ENCODE measurements around the gene CALM3.
A peak's percentile ranks its signal among the peaks of the same experiment; 100 is the strongest.

CALM3 gene

DNA sequence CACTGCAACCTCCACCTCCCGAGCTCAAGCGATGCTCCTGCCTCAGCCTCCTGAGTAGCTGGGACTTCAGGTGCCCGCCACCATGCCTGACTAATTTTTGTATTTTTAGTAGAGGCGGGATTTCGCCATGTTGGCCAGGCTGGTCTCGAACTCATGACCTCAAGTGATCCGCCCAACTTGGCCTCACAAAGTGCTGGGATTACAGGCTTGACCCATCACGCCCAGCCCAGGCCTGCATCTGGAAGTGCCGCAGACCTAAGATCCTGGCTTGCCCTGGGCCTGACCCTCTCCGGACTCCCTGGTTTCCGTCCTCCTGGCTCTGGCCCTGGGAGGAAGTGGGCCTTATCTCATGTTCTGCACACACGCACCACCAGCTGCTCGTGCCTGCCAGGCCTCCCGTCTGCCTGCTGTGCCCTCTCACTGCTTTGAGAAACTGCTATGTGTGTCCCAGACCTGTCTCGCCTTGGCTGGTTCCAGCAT lies 28.5 kb downstream of the CALM3 start:
- no peak overlapping the region for H3K4me3 ChIP-seq
- no peak overlapping the region for H3K27ac ChIP-seq

DNA sequence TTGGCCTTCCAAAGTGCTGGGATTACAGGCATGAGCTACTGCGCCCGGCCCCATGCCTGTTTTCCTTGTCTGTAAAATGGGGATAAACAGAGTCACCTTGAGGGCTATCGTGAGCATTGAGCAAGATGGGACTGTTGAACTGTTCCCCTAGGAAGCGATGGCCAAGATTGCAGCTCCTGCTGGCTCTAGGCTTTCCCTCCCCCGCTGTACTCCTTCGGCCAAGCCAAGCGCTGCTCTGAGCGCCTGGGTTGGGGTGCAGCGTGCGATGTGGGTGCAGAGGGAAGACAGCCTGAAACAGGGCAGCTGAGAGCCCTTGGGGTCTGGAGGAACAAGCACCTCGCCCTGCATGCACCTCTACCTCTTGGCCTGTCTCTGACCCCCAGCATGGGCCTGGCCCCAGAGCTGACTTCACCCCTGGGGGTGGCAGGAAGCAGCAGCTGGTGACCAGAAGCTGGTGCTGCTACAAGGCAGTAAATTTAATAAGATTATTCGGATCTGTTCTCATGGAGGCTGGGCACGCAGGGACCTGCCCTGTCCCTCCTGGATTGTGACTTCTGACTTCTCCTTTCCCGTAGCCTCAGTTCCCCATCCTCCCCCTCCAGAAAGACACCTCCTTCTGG lies 29.6 kb downstream of the CALM3 start:
- Histone ChIP-seq H3K4me3 (no peak overlapping the region), H3K27ac (peak overlapping the region in 1 of 21 experiments; percentile 17)

DNA sequence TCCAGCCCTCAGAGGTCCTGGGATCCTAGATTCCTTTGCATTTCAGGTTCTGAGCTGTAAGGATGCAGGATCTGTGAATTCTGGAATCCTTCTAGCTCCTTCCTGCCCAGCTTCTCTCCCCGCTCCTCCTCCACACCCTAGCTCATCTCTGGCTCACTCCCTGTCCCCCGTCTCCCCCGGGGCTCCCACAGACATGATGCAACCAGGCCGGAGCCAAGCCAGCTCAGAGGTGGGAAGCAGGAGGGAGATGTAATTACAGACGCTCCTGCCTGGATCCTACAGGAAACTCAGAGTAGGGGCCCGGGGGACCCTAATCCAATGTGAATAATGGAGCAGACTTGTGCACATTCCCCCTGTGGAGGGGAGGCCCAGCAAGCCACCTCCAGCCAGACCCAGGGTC lies 30.4 kb downstream of the CALM3 start:
- H3K27ac ChIP-seq, result peak overlapping the region in 1 of 21 experiments; percentile 6
- H3K4me3 ChIP-seq, result no peak overlapping the region

DNA sequence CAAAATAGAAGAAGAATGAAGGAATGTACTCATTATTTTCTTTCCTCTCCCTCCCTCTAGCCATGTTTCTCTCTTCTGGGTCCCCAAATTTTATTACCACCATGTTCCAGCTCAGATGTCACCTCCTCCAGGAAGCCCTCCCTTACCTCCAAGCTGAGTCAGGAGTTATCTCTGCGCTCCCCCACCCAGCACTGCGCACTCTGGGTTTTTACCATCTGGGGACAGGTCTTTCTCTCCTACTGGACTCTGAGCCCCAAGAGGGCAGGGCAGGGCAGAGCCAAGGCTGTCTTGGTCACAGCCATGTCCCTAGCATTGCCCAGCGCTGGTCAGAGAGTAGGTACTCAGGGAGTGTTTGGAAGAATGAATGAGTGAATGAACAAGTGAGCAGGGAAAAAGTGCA lies 32.0 kb downstream of the CALM3 start:
- no peak overlapping the region for H3K4me3 ChIP-seq
- no peak overlapping the region for H3K27ac ChIP-seq

DNA sequence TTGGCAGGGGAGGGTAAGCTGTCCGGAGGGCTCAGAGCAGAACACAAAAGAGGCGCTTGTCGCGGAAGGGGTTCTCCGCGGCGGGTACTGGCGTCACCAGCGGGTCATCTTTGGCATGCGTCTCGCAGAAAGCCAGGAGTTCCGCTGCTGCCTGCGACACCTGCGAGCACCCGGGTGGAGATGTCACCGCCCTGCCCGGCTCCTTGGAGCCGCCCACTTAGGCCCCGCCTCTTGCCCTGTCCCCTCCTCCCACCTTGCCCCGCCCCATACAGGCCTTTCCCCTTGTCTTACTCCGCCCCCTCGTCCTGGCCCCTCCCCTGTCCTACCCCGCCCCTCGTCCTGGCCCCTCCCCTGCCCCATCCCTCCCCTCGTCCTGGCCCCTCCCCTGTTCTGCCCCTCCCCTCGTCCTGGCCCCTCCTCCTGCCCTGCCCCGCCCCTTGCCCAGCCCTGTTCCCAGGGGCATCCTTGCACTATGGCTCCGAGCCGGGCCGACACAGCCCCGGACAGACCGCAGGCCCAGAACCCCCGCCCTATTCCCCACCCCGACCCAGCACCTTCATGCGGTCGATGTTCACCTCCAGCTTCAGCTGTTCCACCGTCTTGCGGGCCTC lies 33.0 kb downstream of the CALM3 start:
- Histone ChIP-seq H3K4me3 (peak overlapping the region in 6 of 7 experiments; percentile 14 to 30 (median 19)), H3K27ac (no peak overlapping the region)

DNA sequence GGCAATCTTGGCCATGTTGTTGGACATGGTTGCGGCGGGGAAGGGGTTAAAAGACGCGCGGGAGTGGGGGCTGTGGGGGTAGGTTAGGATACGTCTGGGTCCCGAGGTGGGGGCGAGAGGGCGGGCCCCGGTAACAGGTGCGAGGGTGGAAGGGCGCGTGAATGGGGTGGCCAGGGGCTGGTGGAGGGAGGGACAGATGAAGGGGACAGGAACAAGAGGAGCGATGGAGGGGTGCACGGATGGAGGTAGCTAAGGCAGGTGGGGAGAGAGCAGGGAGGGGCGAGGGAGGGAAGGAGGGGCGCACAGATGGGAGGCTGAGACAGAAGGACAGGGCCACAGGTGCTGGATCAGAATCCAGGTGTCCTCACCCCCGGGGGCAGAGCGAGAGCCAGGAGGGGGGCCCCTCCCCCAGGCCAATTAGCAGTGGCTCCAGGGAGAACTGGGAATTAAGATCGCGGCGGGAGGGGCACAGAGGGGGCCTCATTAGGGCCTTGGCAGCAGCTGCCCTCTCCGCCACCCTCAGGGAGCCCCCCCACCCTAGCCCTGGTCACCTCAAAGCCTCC lies 33.6 kb downstream of the CALM3 start:
- no peak overlapping the region for H3K27ac ChIP-seq

DNA sequence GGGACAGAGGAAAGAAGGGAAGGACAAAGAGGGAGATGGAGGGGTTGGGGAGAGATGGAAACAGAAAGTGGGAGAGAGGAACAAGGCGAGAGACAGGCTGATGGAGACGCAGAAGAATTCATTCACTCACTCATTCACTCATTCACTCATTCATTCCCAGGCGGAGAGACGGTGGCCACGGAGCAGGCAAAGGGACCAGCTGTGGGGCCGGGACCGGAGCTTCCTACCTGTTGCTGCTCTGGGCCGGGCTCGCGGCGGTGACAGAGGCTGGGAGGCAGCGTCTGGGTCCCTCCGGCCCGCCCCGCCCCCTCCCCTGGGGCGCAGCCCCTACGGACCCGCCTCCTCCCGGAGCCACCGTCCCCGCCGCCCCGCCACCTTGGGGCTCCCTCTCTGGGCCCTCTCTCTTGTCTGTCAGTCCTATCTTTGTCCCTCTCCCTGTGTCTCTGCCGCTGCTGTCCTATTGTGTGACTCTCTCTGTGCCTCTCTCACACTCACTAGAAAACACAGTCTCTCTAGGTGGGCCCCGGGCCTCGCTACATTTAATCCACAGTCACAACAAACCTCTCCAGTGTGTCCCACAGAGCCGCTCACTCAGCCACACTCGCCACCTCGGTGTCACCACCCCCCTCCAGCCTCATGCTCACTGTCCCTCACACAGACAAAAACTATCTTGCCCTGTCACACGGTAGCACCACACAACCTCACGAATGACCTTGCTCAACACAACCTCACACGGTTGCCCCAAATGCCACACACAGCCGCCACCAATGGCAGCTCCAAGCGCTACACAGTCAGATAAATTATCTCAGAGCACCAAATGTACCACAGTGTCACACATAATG lies 35.0 kb downstream of the CALM3 start, which contains the start of gene GNG8:
TSS of gene GNG8 (minus strand) at position 283 of the 842 bp plus-strand sequence. CDS start 1,520 bp downstream, outside the sequence.
- no peak within 1 kb of the TSS for H3K4me3 ChIP-seq
- peak within 1 kb of the TSS in 1 of 21 experiments; percentile 12 for H3K27ac ChIP-seq

More for the DNA sequence above, 33.6 kb downstream of the CALM3 start:
- H3K4me3 ChIP-seq, result peak overlapping the region in 3 of 7 experiments; percentile 7 to 30 (median 30)

DNA sequence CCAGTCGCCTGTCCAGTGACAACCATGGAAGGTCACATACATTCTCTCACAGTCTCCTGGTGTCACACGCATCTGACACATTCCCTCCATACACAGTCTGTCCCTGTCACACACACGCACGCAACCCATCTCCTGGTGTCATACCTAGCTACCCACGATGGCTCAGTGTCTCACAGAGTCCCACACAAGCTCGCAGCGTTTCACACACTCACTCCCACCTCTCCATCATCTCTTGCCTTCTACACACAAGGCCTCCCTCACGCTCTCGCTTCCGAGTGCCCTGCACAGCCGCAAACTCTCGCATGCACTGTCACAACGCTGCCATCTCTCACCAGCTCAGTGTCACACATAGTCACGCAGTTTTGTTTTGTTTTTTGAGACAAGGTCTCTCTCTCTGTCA lies 36.1 kb downstream of the CALM3 start:
- Histone ChIP-seq H3K27ac (no peak overlapping the region), H3K4me3 (no peak overlapping the region)

DNA sequence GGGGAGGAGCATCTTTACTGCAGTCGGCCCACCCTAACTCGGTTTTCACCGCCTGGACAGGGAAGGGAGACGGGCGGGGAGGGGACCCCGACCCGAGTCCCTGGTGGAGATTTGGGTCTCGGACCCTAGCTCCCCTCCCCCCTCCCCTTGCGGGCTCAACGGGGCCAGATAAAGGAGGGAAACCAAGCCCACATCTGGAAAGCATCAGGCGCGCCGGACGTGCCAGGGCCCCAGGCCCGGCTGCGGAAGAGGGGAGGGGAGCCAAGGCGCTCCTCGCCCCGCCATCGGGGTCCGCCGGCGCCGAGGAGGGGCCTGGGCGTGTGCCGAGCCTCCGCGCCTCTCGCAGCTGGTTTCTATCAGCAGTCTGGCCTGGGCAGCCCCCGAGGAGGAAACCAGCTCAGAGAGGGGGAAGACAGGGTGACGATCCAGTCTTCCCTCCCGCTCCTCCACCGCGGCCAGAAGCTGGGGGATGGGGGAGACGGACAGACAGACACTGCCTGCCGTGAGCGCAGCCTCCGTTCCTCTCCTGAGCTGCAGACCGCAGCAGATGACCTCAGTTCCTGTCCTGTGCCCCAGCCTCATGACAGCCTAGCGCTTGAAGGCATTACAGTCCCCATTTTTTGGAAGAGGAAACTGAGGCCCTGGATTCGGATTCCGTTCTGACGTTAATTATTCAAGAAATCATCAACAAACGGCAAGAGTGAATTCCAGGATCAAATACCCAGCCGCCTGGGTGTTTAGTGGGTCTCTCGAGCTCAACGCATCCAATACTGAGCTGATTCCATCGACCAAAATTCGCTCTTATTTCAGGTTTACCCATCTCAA lies 38.4 kb downstream of the CALM3 start:
- Histone ChIP-seq H3K4me3 (peak overlapping the region; percentile 16 to 36 (median 31)), H3K27ac (peak overlapping the region in 16 of 21 experiments; percentile 18 to 74 (median 56))

DNA sequence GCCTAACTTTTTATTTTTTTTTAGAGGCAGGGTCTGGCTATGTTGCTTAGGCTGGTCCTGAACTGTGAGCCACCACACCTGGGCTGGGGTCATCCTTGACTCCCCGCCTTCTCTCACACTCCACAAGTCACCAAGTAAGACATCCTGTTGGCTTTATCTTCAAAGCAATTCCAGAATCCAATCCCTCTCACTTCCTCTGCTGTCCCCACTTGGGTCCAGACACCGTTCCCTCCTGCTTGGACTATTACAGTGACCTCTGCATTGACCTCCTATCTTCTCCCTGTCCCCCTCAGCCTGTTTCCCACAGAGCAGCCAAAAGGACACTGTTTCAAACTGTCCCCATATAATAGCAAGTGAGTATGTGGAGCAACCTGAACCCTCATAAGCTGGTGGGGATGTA lies 39.5 kb downstream of the CALM3 start:
- Histone ChIP-seq H3K4me3 (no peak overlapping the region), H3K27ac (no peak overlapping the region)

DNA sequence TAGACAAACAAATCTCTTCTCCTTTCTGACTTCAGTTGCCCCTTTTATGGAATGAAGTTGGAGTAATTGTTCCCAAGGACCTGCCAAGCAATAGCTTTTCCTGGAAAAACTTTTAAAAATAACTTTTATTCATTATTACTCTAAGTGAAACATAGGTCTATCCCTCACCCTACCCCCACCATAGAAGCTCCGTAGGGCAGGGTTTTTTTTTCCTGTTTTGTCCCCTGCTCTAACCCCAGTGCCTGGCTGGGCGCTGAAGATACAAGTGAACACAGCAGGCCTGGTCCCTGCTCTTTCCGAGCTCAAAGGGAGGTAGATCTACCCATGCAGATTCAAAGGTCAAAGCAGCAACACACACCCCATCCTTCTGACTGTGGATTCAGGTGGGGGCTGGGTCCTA lies 43.6 kb downstream of the CALM3 start:
- H3K4me3 ChIP-seq, result no peak overlapping the region

DNA sequence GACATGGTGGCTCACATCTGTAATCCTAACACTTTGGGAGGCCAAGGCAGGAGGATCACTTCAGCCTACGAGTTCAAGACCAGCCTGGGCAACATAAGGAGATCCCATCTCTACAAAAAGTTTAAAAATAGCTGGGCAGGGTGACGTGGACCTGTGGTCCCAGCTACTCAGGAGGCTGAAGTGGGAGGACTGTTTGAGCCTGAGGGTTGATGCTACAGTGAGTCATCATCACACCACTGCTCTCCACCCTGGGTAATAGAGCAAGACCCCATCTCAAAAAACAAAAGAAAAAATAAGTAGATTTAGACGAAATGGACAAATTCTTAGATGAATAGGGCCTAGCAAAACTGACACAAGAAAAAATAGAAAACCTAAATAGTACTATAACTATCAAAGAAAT lies 45.3 kb downstream of the CALM3 start:
- no peak overlapping the region for H3K27ac ChIP-seq
- no peak overlapping the region for H3K4me3 ChIP-seq

More for the DNA sequence above, 43.6 kb downstream of the CALM3 start:
- H3K27ac ChIP-seq, result no peak overlapping the region

DNA sequence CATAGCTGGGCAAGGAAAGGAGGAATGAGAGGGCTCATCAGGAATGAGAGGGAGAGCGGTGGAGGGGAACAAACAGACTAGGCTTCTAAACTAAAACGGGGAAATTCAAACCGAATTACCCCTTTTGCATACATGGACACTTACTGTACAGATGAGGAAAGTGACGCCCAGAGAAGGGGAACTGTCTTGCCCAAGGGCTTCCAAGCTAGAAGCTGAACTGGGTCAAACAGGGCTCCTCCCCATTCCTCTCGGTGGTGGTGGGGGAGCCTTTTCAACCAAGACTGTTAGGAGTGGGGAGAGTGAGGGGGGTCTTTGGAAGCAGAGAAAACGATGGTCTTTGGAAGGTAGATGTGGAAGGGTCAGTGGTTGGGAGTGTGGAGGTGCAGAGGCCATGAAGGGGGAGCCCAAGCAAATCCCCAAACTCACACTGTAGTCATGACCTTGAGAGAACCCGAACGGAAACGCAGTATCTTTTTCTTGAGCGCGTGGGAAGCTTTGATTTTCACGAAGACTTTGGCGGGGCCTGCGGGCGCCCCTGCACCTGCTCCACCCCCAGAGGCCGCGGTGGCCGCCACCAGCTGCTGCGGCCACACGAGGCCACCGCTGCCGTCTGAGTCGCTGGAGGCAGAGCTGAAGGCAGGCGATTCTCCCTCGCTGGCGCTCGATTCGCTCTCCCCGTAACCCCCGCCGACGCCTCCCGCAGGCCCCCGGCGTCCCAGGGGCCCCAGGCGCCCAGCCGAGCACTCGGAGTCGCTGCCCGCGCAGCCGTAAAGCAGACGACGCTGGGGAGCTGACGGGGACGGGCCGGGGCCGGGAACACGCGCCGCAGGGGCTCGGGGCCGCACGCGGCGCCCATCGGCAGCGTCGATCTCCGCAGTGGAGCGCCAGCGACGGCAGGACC lies 47.2 kb downstream of the CALM3 start:
- Histone ChIP-seq H3K4me3 (no peak overlapping the region), H3K27ac (no peak overlapping the region)

DNA sequence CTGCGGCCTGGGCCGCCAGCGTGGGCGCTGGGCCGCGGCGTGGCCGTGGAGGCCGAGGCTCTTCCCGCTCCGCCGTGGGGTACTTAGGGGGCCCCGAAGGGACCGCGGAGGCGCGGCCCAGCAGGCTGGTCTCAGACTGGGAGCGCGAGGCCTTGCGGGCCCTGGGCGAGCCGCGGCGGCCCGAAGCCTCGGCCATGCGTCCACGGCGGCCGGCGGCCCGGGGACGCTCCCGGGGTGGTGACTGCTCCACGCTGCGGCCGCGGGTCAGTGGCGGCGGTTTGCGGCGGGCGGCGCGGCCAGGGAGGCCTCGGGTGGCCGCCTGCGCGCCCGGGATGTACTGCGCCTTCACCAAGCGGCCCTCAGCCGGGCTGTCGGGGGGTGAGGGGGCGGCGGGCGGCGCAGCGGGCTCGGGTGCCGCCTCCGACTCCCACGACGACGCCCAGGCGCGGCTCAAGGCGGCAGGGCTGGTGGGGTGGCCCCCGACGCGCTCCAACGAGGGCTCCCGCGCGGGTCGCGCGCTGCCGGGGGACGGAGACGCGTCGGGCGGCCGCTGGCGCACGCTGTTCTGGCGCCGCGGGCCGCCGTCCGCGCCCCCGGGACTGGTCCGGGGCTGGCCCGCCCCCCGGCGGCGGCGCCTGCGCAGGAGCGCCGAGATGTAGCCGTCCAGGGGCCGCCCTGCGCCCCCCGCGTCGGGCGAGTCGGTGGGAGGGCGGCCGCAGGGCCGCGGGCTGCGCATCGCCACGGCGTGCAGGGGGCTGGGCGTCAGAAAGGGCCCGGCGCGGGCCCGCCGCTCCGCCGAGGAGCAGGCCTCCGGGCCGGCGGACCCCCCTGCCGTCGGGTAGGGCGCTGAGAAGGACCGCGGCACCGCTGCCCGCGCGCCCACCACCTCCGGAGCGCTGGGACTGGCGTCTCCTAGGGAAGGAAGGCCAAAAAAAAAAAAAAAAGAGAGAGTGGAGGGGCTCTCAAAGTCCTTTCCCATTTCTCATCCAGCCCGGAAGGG lies 48.1 kb downstream of the CALM3 start:
- H3K27ac ChIP-seq, result no peak overlapping the region
- no peak overlapping the region for H3K4me3 ChIP-seq

DNA sequence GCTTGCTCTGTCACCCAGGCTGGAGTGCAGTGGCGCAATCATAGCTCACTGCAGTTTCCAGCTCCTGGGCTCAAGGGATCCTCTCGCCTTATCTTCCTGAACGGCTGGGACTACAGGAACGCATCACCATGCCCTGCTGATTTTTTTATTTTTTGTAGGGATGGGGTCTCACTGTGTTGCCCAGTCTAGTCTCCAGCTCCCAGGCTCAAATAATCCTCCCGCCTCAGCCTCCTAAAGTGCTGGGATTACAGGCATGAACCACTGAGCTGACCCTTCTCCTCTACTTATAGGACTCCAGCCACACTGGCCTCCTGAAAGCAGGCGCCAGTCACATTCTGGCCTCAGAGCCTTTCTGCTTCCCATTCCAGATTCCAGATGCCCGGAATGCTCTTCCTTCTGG lies 49.3 kb downstream of the CALM3 start:
- Histone ChIP-seq H3K27ac (no peak overlapping the region), H3K4me3 (no peak overlapping the region)

DNA sequence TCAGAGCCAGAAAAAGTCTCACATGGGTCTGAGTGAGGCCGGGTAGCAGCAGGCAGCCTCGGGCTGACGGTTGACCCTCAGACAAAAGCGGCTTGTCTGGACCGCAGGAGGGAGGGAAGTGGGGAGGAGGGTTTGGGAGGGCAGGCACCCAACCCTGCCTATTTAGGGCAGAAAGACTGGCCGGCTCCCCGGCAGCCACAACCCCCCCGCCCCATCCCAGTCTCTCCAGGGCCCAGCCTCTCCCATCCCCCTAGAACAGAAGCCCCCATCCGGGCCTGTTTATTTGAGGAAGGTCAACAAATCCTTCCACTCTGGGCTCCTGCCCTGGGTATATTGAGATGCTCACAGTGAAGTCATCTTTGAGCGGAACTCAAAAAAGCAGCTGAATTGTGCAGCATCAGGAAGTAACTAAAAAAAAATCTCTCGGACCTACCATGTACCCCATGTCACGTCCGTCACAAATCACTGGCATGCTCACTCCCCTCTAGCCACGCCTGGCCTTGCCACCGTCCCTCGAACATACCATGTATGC lies 53.6 kb downstream of the CALM3 start:
- Histone ChIP-seq H3K4me3 (no peak overlapping the region), H3K27ac (no peak overlapping the region)

DNA sequence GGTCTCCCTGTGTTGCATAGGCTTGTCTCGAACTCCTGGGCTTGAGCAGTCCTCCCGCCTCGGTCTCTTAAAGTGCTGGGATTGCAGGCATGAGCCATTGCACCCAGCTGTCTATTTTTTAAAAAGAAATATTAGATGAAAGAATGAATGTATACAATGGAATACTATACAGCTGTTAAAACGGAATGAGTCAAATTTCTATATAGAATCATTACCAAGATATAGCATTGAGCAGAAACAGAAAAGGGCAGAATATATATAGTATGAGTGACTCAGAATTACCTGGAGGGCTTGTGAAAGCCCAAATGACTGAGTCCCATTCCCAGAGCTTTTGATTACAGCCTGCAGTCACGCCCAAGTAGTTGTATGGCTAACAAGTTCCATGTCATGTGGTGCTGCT lies 55.4 kb downstream of the CALM3 start:
- H3K27ac ChIP-seq, result no peak overlapping the region

More for the DNA sequence above, 55.4 kb downstream of the CALM3 start:
- no peak overlapping the region for H3K4me3 ChIP-seq
